NCI-H1417 treated with DMSO at 0.1 percent for 48 hours (cell line): ENCODE results near the gene ALDH3B1.

Source experiments
- DNase-seq: peaks from one replicate; lab custom pipeline; 2025; lab: John Stamatoyannopoulos, UW

The ALDH3B1 gene

GRCh38 chr11:68031144-68031464, 21.0 kb downstream of the ALDH3B1 start:
- no peak for DNase-seq

GRCh38 chr11:68032003-68032402, 21.9 kb downstream of the ALDH3B1 start:
- DNase-seq: no peak

GRCh38 chr11:68032997-68033707, 23.0 kb downstream of the ALDH3B1 start:
- no peak for DNase-seq

- DNase-seq: no peak
These were observed 23.6 kb downstream of the ALDH3B1 start for GRCh38 chr11:68033708-68034045.

GRCh38 chr11:68035266-68035876, 25.2 kb downstream of the ALDH3B1 start:
- no peak for DNase-seq

GRCh38 chr11:68036141-68036716, 26.1 kb downstream of the ALDH3B1 start:
- no peak for DNase-seq

GRCh38 chr11:68036717-68037239, 26.7 kb downstream of the ALDH3B1 start:
- DNase-seq: no peak

- no peak for DNase-seq
These were observed 27.5 kb downstream of the ALDH3B1 start for GRCh38 chr11:68037411-68038225.

- no peak for DNase-seq
These were observed 28.1 kb downstream of the ALDH3B1 start for GRCh38 chr11:68038226-68038717.

GRCh38 chr11:68038718-68039525, 28.8 kb downstream of the ALDH3B1 start, which contains the start of gene TCIRG1:
TSS of gene TCIRG1 (plus strand) at chr11:68039025. CDS start at chr11:68041272, 2,247 bp downstream.
- no peak for DNase-seq

GRCh38 chr11:68039526-68040086, 29.5 kb downstream of the ALDH3B1 start:
- no peak for DNase-seq

- DNase-seq: no peak
These were observed 30.2 kb downstream of the ALDH3B1 start for GRCh38 chr11:68040101-68040956.

- no peak for DNase-seq
These were observed 30.9 kb downstream of the ALDH3B1 start for GRCh38 chr11:68040957-68041591.

- no peak for DNase-seq
These were observed 31.6 kb downstream of the ALDH3B1 start for GRCh38 chr11:68041617-68042218.

GRCh38 chr11:68042219-68043028, 32.3 kb downstream of the ALDH3B1 start:
- no peak for DNase-seq

GRCh38 chr11:68043029-68043348, 32.9 kb downstream of the ALDH3B1 start:
- DNase-seq: no peak

GRCh38 chr11:68043349-68044144, 33.4 kb downstream of the ALDH3B1 start:
- no peak for DNase-seq
